Activated B cell treated with CpG ODN at 0.5 μM for 24 hours (primary cell): ENCODE measurements around the gene EFNA3. TPM values are rescaled to one million over a fixed set of nuclear protein-coding genes. Genes with fewer than 3 reads are reported as not detected.

Source experiments
- ATAC-seq: fragments of 200-7000 bp; cut with Tn5 transposase; one replicate; pipeline ENCODE4 v1.10.0; 2021; ENCODE audit warnings: low read depth, mild to moderate bottlenecking, moderate library complexity
- CTCF ChIA-PET: fragments of 350-600 bp; sonication (Branson Sonifier 250); formaldehyde crosslinking; loops from one replicate; lab custom pipeline; 2021; ENCODE audit warnings: antibody characterized with exemption; lab: Charles Lee
- POLR2A ChIA-PET: fragments of 350-600 bp; sonication (Branson Sonifier 250); formaldehyde crosslinking; loops from one replicate; lab custom pipeline; 2021; ENCODE audit warnings: antibody characterized with exemption; lab: Charles Lee
- DNase-seq: peaks from one replicate; pipeline ENCODE4 v3.0.0; 2022
- H3K27ac Mint-ChIP-seq: one replicate; pipeline ENCODE4 v1.8.0; 2020; ENCODE audit warnings: mixed read lengths
- H3K27me3 Mint-ChIP-seq: one replicate; pipeline ENCODE4 v1.8.0; 2021; ENCODE audit warnings: mixed read lengths
- H3K36me3 Mint-ChIP-seq: one replicate; pipeline ENCODE4 v1.8.0; 2021; ENCODE audit warnings: low read depth, mixed read lengths
- H3K4me1 Mint-ChIP-seq: one replicate; pipeline ENCODE4 v1.8.0; 2021; ENCODE audit warnings: mixed read lengths
- H3K4me3 Mint-ChIP-seq: one replicate; pipeline ENCODE4 v1.8.0; 2020; ENCODE audit warnings: mild to moderate bottlenecking, mixed read lengths
- H3K9me3 Mint-ChIP-seq: one replicate; pipeline ENCODE4 v1.8.0; 2020; ENCODE audit warnings: mixed read lengths
- intact Hi-C: fragments of 100-400 bp; cut with micrococcal nuclease; formaldehyde crosslinking; loops from one replicate; pipeline ENCODE4 v1.15.1; 2024
- total RNA-seq: library from RNA; stranded (reverse); gene quantifications from 2 replicates; pipeline ENCODE4 v1.2.3, GENCODE V29; 2022
- TF ChIP-seq, protein P1 (sequence below): fragments of 200-600 bp; IDR thresholded peaks from one replicate; pipeline ENCODE4 v1.8.0; 2022; ENCODE audit warnings: antibody characterized with exemption, mild to moderate bottlenecking

The EFNA3 gene
- total RNA-seq, 1 donor from 2014 or later = 1.2 TPM

DNA sequence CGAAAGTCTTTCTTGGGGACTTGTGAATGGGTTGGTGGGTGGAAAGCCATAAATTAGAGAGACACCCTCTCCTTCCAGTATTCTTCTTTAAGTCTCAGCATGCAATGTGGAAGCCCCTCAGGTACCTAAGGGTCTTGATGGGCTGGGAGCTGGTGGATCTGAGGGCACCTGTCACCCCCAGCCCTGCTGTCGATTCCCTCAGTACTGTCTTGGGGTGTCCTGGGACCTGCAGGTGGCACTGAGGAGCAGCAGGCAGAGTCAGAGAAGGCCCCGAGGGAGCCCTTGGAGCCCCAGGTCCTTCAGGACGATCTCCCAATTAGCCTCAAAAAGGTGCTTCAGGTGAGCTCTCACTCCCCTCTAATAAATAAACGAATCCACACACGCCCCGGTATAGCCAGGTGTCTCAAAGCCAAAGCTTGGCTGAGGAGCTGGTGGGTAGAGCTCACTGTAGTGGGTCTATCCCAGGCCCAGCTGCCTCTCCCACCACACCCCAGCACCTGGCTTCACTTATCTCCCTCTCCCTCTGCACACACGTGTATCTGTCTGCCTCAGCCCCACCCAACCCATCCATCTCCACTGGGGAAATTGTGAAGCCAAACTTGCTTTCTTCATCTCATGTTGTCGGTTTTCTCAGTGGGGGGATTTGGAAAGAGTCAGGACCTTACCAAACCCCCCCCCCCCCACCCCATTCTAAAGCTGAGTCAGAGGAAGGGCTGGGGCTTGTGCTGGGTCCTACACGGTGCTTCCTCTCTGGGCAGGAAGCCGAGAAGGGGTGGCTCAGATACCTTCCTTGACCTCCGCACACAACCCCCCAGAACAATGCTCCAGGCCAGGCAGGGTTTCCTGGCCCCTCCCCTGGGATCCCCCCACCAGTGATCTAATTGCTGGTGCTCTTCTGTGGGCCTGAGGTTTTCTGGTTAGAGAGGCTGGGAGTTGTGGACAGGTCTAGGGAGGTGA is 25.9 kb upstream of the EFNA3 start:
- TF ChIP-seq, protein P1, sequence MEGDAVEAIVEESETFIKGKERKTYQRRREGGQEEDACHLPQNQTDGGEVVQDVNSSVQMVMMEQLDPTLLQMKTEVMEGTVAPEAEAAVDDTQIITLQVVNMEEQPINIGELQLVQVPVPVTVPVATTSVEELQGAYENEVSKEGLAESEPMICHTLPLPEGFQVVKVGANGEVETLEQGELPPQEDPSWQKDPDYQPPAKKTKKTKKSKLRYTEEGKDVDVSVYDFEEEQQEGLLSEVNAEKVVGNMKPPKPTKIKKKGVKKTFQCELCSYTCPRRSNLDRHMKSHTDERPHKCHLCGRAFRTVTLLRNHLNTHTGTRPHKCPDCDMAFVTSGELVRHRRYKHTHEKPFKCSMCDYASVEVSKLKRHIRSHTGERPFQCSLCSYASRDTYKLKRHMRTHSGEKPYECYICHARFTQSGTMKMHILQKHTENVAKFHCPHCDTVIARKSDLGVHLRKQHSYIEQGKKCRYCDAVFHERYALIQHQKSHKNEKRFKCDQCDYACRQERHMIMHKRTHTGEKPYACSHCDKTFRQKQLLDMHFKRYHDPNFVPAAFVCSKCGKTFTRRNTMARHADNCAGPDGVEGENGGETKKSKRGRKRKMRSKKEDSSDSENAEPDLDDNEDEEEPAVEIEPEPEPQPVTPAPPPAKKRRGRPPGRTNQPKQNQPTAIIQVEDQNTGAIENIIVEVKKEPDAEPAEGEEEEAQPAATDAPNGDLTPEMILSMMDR = no peak
- ATAC-seq = no peak
- intact Hi-C loops = loop anchor here (2.0 kb wide), 1 partner anchor 36 kb away; no protein-coding TSS in a partner anchor
- peak; percentile 26 for DNase-seq
- CTCF ChIA-PET = interaction anchor here (1.5 to 3.1 kb wide), 4 partner anchors 8 to 39 kb away, joined by 4 to 37 read pairs (median 6); partner anchors contain the start of gene EFNA4
- POLR2A ChIA-PET = interaction anchor here (0.6 to 1.1 kb wide), 5 partner anchors 18 to 79 kb away, joined by 3 to 4 read pairs (median 3); partner anchors contain the start of gene FLAD1
- Mint-ChIP-seq H3K36me3 (peaks cover 6% of the 10 kb centered on the region), H3K4me3 (peak overlapping the region; percentile 79), H3K4me1 (peaks cover 22% of the 10 kb centered on the region), H3K27ac (no peak overlapping the region), H3K27me3 (no peaks in the 10 kb centered on the region), H3K9me3 (no peaks in the 10 kb centered on the region)

DNA sequence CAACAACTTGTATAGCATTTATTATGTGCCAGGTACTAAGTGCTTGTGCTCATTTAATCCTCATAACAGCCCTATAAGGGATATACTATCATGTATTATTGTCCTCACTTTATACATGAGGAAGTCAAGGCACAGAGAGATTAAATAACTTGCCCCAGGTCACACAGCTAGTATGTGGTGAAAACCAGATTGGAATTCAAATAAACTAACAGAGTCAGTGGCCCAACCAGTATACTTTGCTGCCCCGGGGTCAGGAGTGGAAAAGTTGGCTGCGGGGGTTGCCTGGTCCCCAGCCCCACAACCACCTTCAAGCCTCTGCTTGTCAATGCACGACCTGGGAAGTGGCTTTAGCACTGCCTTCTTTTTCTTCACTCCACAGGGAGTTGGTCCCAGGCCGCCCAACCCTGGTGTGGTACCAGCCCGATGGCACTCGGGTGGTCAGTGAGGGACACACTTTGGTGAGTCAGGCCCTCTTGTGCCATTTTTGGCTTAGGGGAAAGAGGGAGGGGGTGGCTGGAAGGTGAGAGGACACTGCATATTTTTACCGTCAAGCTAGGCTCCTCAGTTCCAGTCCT is 25.0 kb upstream of the EFNA3 start:
- intact Hi-C loops = loop anchor here (2.0 kb wide), 1 partner anchor 37 kb away; no protein-coding TSS in a partner anchor
- DNase-seq (no peak), ATAC-seq (no peak)
- H3K27me3 Mint-ChIP-seq = no peaks in the 10 kb centered on the region
- no peak overlapping the region for H3K4me3 Mint-ChIP-seq
- ChIA-PET POLR2A (interaction anchor here (0.6 to 0.8 kb wide), 2 partner anchors 47 to 80 kb away, joined by 4 read pairs; no protein-coding TSS in a partner anchor), CTCF (interaction anchor here (1.1 to 2.5 kb wide), 4 partner anchors 10 to 38 kb away, joined by 3 to 9 read pairs (median 4); no protein-coding TSS in a partner anchor)
- H3K36me3 Mint-ChIP-seq = peaks cover 7% of the 10 kb centered on the region
- peaks cover 22% of the 10 kb centered on the region for H3K4me1 Mint-ChIP-seq
- H3K9me3 Mint-ChIP-seq = no peaks in the 10 kb centered on the region
- H3K27ac Mint-ChIP-seq = no peak overlapping the region
- TF ChIP-seq, protein P1 = no peak

DNA sequence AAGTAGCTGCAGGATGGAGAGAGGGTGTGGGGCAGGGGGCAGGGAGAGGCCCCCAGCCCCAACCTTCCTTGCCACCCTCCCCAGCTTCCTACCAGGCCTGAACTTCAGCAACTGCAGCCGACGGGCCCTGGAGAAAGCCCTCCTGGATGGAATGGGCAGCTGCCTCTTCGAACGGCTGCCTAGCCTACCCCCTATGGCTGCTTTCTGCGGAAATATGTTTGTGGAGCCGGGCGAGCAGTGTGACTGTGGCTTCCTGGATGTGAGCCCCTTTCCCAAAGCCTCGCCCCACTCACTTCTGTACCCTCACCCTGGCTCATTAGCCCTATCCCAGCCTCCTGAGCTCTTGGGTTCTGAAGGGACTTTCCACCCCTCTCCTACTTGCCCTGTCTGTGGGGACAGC is 21.5 kb upstream of the EFNA3 start:
- no peak overlapping the region for H3K4me3 Mint-ChIP-seq
- no peaks in the 10 kb centered on the region for H3K9me3 Mint-ChIP-seq
- ChIA-PET CTCF (interaction anchor here (9.2 kb wide), 1 partner anchor 12 kb away, joined by 101 read pairs; no protein-coding TSS in a partner anchor), POLR2A (interaction anchor here (0.6 kb wide), 1 partner anchor 449 kb away, joined by 5 read pairs; no protein-coding TSS in a partner anchor)
- H3K27me3 Mint-ChIP-seq = no peaks in the 10 kb centered on the region
- no peak for ATAC-seq
- no peak overlapping the region for H3K27ac Mint-ChIP-seq
- TF ChIP-seq, protein P1 = no peak
- no peak for DNase-seq
- intact Hi-C loops = no loop called here
- H3K36me3 Mint-ChIP-seq = peaks cover 7% of the 10 kb centered on the region
- peaks cover 21% of the 10 kb centered on the region for H3K4me1 Mint-ChIP-seq

DNA sequence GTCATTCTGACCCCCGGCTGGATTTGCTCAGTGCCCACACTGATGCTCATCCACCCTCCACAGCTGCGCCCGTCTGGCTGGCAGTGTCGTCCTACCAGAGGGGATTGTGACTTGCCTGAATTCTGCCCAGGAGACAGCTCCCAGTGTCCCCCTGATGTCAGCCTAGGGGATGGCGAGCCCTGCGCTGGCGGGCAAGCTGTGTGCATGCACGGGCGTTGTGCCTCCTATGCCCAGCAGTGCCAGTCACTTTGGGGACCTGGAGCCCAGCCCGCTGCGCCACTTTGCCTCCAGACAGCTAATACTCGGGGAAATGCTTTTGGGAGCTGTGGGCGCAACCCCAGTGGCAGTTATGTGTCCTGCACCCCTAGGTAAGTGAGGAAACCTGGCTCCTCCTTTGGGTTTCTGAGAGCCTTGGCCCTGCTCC is 20.8 kb upstream of the EFNA3 start:
- ATAC-seq = no peak
- TF ChIP-seq, protein P1 = no peak

More for the DNA sequence above, 20.8 kb upstream of the EFNA3 start:
- intact Hi-C loops = no loop called here
- peaks cover 7% of the 10 kb centered on the region for H3K36me3 Mint-ChIP-seq
- POLR2A ChIA-PET = no interaction called here
- no peaks in the 10 kb centered on the region for H3K9me3 Mint-ChIP-seq
- DNase-seq = no peak
- CTCF ChIA-PET = interaction anchor here (3.0 to 9.2 kb wide), 2 partner anchors 13 to 27 kb away, joined by 15 to 101 read pairs; no protein-coding TSS in a partner anchor
- H3K4me3 Mint-ChIP-seq = no peak overlapping the region
- no peak overlapping the region for H3K27ac Mint-ChIP-seq
- H3K4me1 Mint-ChIP-seq = peaks cover 20% of the 10 kb centered on the region
- no peaks in the 10 kb centered on the region for H3K27me3 Mint-ChIP-seq
